Measurements from ENCODE around the gene NPTX1. TPM values are rescaled to one million over a fixed set of nuclear protein-coding genes. Genes with fewer than 3 reads are reported as not detected.

The NPTX1 gene
- total and polyA plus RNA-seq, 12 donors: 0.30 to 68.2 (median 5.5) TPM

- Histone ChIP-seq H3K4me3 (no peak overlapping the region), H3K36me3 (replicated peaks in 1 of 2) (peaks cover 0 to 6% of the 10 kb centered on the region in 2 donors), H3K27me3 (no peaks in the 10 kb centered on the region), H3K9me3 (replicated peaks in 1 of 3) (no peaks in the 10 kb centered on the region), H3K27ac (no peak overlapping the region), H3K4me1 (replicated peaks in 1 of 2) (peaks cover 14 to 15% of the 10 kb centered on the region in 2 donors)
- intact Hi-C loops (cut with DNase I): no loop called here
- WGBS, 4 donors: 88 to 94% (median 91%) methylated on average over 6 to 11 of the region's 11 CpGs
- DNase-seq: no peak
- TF ChIP-seq CTCF (IDR thresholded peaks at IDR 0.05): no peak
- no peak for TF ChIP-seq POLR2A (IDR thresholded peaks at IDR 0.05)
These were observed 57.2 kb downstream of the NPTX1 start for GRCh38 chr17:80419255-80419654.

GRCh38 chr17:80418589-80418988 lies 57.8 kb downstream of the NPTX1 start:
- no peaks in the 10 kb centered on the region for H3K9me3 ChIP-seq (replicated peaks in 1 of 3)
- H3K27me3 ChIP-seq: no peaks in the 10 kb centered on the region
- H3K36me3 ChIP-seq (replicated peaks in 1 of 2): peaks cover 0 to 6% of the 10 kb centered on the region in 2 donors
- H3K4me3 ChIP-seq: no peak overlapping the region
- intact Hi-C loops (cut with DNase I): no loop called here
- H3K27ac ChIP-seq: no peak overlapping the region
- H3K4me1 ChIP-seq (replicated peaks in 1 of 2): peaks cover 20 to 21% of the 10 kb centered on the region in 2 donors
- no peak for DNase-seq
- 92 to 95% (median 94%) methylated on average over 11 of the region's 11 CpGs for WGBS, 4 donors
- no peak for TF ChIP-seq POLR2A (IDR thresholded peaks at IDR 0.05)
- TF ChIP-seq CTCF (IDR thresholded peaks at IDR 0.05): no peak

Small RNA genes lying within 50 kb of the gene (microRNA-seq; reads per million reads assigned to microRNA genes)
- 0 reads per million in 3 donors for gene MIR4730

Small RNA genes lying within 50 kb of the gene (small RNA-seq; reads per million reads assigned to genes)
- gene AC120024.2 (0 reads per million in 2 donors), gene AC120024.3 (0 reads per million in 2 donors), gene MIR4730 (0 reads per million in 2 donors)

Other genes starting within 250 kb of the NPTX1 start
- 100 to 1,000 TPM in 7 of 9 donors, 10 to 100 TPM in 2; 52.0 to 182 (median 134) TPM for gene RNF213, start 215.8 kb downstream of the NPTX1 start, total RNA-seq
- gene RNF213, start 215.8 kb downstream of the NPTX1 start, polyA plus RNA-seq: 100 to 1,000 TPM in 1 of 3 donors, 10 to 100 TPM in 2; 51.1 to 123 (median 78.2) TPM
- 10 to 100 TPM in 8 of 9 donors, 1 to 10 TPM in 1; 7.1 to 26.0 (median 18.0) TPM for gene ENDOV, start 61.4 kb downstream of the NPTX1 start, total RNA-seq
- gene ENDOV, start 61.4 kb downstream of the NPTX1 start, polyA plus RNA-seq: 10 to 100 TPM in 2 of 3 donors, 1 to 10 TPM in 1; 9.5 to 31.9 (median 24.5) TPM
- gene RPTOR, start 68.2 kb upstream of the NPTX1 start, total RNA-seq: 10 to 100 TPM; 19.2 to 53.3 (median 31.8) TPM
- 10 to 100 TPM in 2 of 3 donors, 1 to 10 TPM in 1; 9.7 to 26.4 (median 24.6) TPM for gene RPTOR, start 68.2 kb upstream of the NPTX1 start, polyA plus RNA-seq

All from adrenal gland (tissue), 12 donors.